Measurements from ENCODE around the gene TAP1. TPM values are rescaled to one million over a fixed set of nuclear protein-coding genes. Genes with fewer than 3 reads are reported as not detected.

The TAP1 gene
- 100 to 1,000 TPM; 136 to 141 TPM for total RNA-seq
- polyA plus RNA-seq = 100 to 1,000 TPM; 300 to 324 TPM

- peak within 1 kb of the TSS; percentile 93 to 98 for H3K4me3 ChIP-seq (ENCODE audit: low read length in 2 of 2)
- H3K9me3 ChIP-seq (ENCODE audit: control insufficient read depth in 1 of 2, low read length in 2 of 2) = no peaks in the 10 kb centered on the region
- H3K4me1 Mint-ChIP-seq = peaks cover 57 to 92% (median 66%) of the 10 kb centered on the region in 4 donors
- H3K4me1 ChIP-seq (ENCODE audit: insufficient read depth, low read length) = peaks cover 76% of the 10 kb centered on the region
- H3K27ac ChIP-seq (ENCODE audit: low read depth, low read length) = peak within 1 kb of the TSS; percentile 100
- no peaks in the 10 kb centered on the region for H3K27me3 Mint-ChIP-seq
- ChIA-PET POLR2A (ENCODE audit: partially characterized antibody) (interaction anchor here (0.9 to 13.7 kb wide), 28 partner anchors 8 to 1150 kb away, joined by 3 to 1160 read pairs (median 5); partner anchors contain the start of genes B3GALT4, BRD2, GPSM3 and HLA-DMA), CTCF (ENCODE audit: partially characterized antibody) (interaction anchor here (0.7 to 9.6 kb wide), 14 partner anchors 10 to 131 kb away, joined by 3 to 480 read pairs (median 4); partner anchors contain the start of genes HLA-DMA, PSMB8 and TAP2)
- DNase-seq = peak; percentile 94 to 98 (median 96)
- peak within 1 kb of the TSS; percentile 98 to 100 (median 99) for H3K4me3 Mint-ChIP-seq
- H3K27me3 ChIP-seq (ENCODE audit: insufficient read depth, low read length) = no peaks in the 10 kb centered on the region
- intact Hi-C loops (cut with micrococcal nuclease) = loop anchor here (1.0 to 10.0 kb wide), 4 partner anchors 9 to 229 kb away; partner anchors contain the start of genes PSMB8 and TAP2
- peak within 1 kb of the TSS; percentile 99 to 100 (median 100) for H3K27ac Mint-ChIP-seq
- no peaks in the 10 kb centered on the region for H3K9me3 Mint-ChIP-seq
- peaks cover 69 to 92% of the 10 kb centered on the region in 2 donors for H3K36me3 Mint-ChIP-seq
- H3K36me3 ChIP-seq (ENCODE audit: insufficient read depth, low read length) = peaks cover 47% of the 10 kb centered on the region
Observed at GRCh38 chr6:32853541-32854375, at the start of gene TAP1, which contains the start of gene PSMB9. TAP1 (minus strand) TSS chr6:32853704; CDS start chr6:32853636, 68 bp downstream. PSMB9 (plus strand) TSS chr6:32854192; CDS start chr6:32854230, 38 bp downstream.

- Histone ChIP-seq H3K4me3 (ENCODE audit: low read length in 2 of 2) (peak overlapping the region; percentile 78 to 90), H3K27me3 (ENCODE audit: insufficient read depth, low read length) (no peaks in the 10 kb centered on the region), H3K4me1 (ENCODE audit: insufficient read depth, low read length) (peaks cover 21% of the 10 kb centered on the region), H3K9me3 (ENCODE audit: control insufficient read depth in 1 of 2, low read length in 2 of 2) (no peaks in the 10 kb centered on the region), H3K27ac (ENCODE audit: low read depth, low read length) (peak overlapping the region; percentile 84), H3K36me3 (ENCODE audit: insufficient read depth, low read length) (no peaks in the 10 kb centered on the region)
- no peak for DNase-seq
- Mint-ChIP-seq H3K36me3 (peaks cover 0 to 7% of the 10 kb centered on the region in 2 donors), H3K4me3 (peak overlapping the region; percentile 99 to 100 (median 100)), H3K4me1 (peaks cover 14 to 45% (median 26%) of the 10 kb centered on the region in 4 donors), H3K27me3 (no peaks in the 10 kb centered on the region), H3K9me3 (no peaks in the 10 kb centered on the region), H3K27ac (peak overlapping the region; percentile 93 to 99 (median 98))
- intact Hi-C loops (cut with micrococcal nuclease) = loop anchor here (2.0 to 10.0 kb wide), 4 partner anchors 50 to 310 kb away; partner anchors contain the start of genes HLA-DMA, HSD17B8, PSMB8 and RING1
- ChIA-PET CTCF (ENCODE audit: partially characterized antibody) (interaction anchor here (0.6 to 6.5 kb wide), 11 partner anchors 9 to 98 kb away, joined by 3 to 50 read pairs (median 4); partner anchors contain the start of genes HLA-DMA and HLA-DMB), POLR2A (ENCODE audit: partially characterized antibody) (interaction anchor here (0.5 to 7.3 kb wide), 16 partner anchors 8 to 479 kb away, joined by 3 to 186 read pairs (median 6); partner anchors contain the start of genes BRD2, HLA-DMA, HLA-DPB1 and PSMB8)
Observed at GRCh38 chr6:32895006-32895345, 41.5 kb upstream of the TAP1 start.

GRCh38 chr6:32894085-32895005 lies 40.8 kb upstream of the TAP1 start:
- Mint-ChIP-seq H3K27me3 (no peaks in the 10 kb centered on the region), H3K4me3 (peak overlapping the region; percentile 99 to 100 (median 100)), H3K4me1 (peaks cover 14 to 45% (median 26%) of the 10 kb centered on the region in 4 donors), H3K36me3 (peaks cover 0 to 7% of the 10 kb centered on the region in 2 donors), H3K9me3 (no peaks in the 10 kb centered on the region), H3K27ac (peak overlapping the region; percentile 93 to 99 (median 98))
- DNase-seq = peak; percentile 91 to 97 (median 91)
- peaks cover 21% of the 10 kb centered on the region for H3K4me1 ChIP-seq (ENCODE audit: insufficient read depth, low read length)
- H3K27me3 ChIP-seq (ENCODE audit: insufficient read depth, low read length) = no peaks in the 10 kb centered on the region
- peak overlapping the region; percentile 78 to 90 for H3K4me3 ChIP-seq (ENCODE audit: low read length in 2 of 2)
- H3K27ac ChIP-seq (ENCODE audit: low read depth, low read length) = peak overlapping the region; percentile 84
- intact Hi-C loops (cut with micrococcal nuclease) = loop anchor here (2.0 to 10.0 kb wide), 4 partner anchors 50 to 310 kb away; partner anchors contain the start of genes HLA-DMA, HSD17B8, PSMB8 and RING1
- no peaks in the 10 kb centered on the region for H3K36me3 ChIP-seq (ENCODE audit: insufficient read depth, low read length)
- ChIA-PET POLR2A (ENCODE audit: partially characterized antibody) (interaction anchor here (0.5 to 7.3 kb wide), 19 partner anchors 9 to 480 kb away, joined by 3 to 186 read pairs (median 6); partner anchors contain the start of genes BRD2, HLA-DMA, HLA-DPB1 and PSMB8), CTCF (ENCODE audit: partially characterized antibody) (interaction anchor here (0.6 to 6.5 kb wide), 15 partner anchors 8 to 99 kb away, joined by 3 to 50 read pairs (median 4); partner anchors contain the start of genes BRD2, HLA-DMA and HLA-DMB)
- no peaks in the 10 kb centered on the region for H3K9me3 ChIP-seq (ENCODE audit: control insufficient read depth in 1 of 2, low read length in 2 of 2)

GRCh38 chr6:32890831-32891230 lies 37.3 kb upstream of the TAP1 start:
- POLR2A ChIA-PET (ENCODE audit: partially characterized antibody) = interaction anchor here (1.9 to 7.3 kb wide), 2 partner anchors 82 to 83 kb away, joined by 8 to 186 read pairs; partner anchors contain the start of gene BRD2

GRCh38 chr6:32889533-32889932 lies 36.0 kb upstream of the TAP1 start:
- ChIA-PET CTCF (ENCODE audit: partially characterized antibody) (interaction anchor here (1.1 to 1.8 kb wide), 3 partner anchors 21 to 95 kb away, joined by 3 to 11 read pairs (median 4); no protein-coding TSS in a partner anchor), POLR2A (ENCODE audit: partially characterized antibody) (interaction anchor here (1.9 kb wide), 1 partner anchor 83 kb away, joined by 8 read pairs; no protein-coding TSS in a partner anchor)
- Mint-ChIP-seq H3K36me3 (peaks cover 0 to 3% of the 10 kb centered on the region in 2 donors), H3K4me1 (peaks cover 1 to 11% (median 5%) of the 10 kb centered on the region in 4 donors), H3K27me3 (no peaks in the 10 kb centered on the region), H3K27ac (peak overlapping the region in 1 of 7 donors; percentile 30), H3K4me3 (no peak overlapping the region), H3K9me3 (no peaks in the 10 kb centered on the region)
- H3K36me3 ChIP-seq (ENCODE audit: insufficient read depth, low read length) = no peaks in the 10 kb centered on the region
- DNase-seq = no peak
- no peaks in the 10 kb centered on the region for H3K4me1 ChIP-seq (ENCODE audit: insufficient read depth, low read length)
- no peak overlapping the region for H3K27ac ChIP-seq (ENCODE audit: low read depth, low read length)
- H3K27me3 ChIP-seq (ENCODE audit: insufficient read depth, low read length) = no peaks in the 10 kb centered on the region
- no peaks in the 10 kb centered on the region for H3K9me3 ChIP-seq (ENCODE audit: control insufficient read depth in 1 of 2, low read length in 2 of 2)
- no peak overlapping the region for H3K4me3 ChIP-seq (ENCODE audit: low read length in 2 of 2)
- intact Hi-C loops (cut with micrococcal nuclease) = loop anchor here (5.0 kb wide), 1 partner anchor 78 kb away; the partner anchor contains the start of gene BRD2

More at GRCh38 chr6:32890831-32891230, 37.3 kb upstream of the TAP1 start:
- no peak for DNase-seq
- Mint-ChIP-seq H3K27me3 (no peaks in the 10 kb centered on the region), H3K4me1 (peaks cover 8 to 24% (median 15%) of the 10 kb centered on the region in 4 donors), H3K9me3 (no peaks in the 10 kb centered on the region), H3K4me3 (no peak overlapping the region), H3K36me3 (peaks cover 0 to 7% of the 10 kb centered on the region in 2 donors), H3K27ac (no peak overlapping the region)
- no peaks in the 10 kb centered on the region for H3K36me3 ChIP-seq (ENCODE audit: insufficient read depth, low read length)
- CTCF ChIA-PET (ENCODE audit: partially characterized antibody) = interaction anchor here (1.1 to 6.5 kb wide), 4 partner anchors 23 to 95 kb away, joined by 3 to 50 read pairs (median 8); no protein-coding TSS in a partner anchor
- H3K27me3 ChIP-seq (ENCODE audit: insufficient read depth, low read length) = no peaks in the 10 kb centered on the region
- intact Hi-C loops (cut with micrococcal nuclease) = loop anchor here (10.0 kb wide), 1 partner anchor 314 kb away; the partner anchor contains the start of genes HSD17B8, RING1, RXRB and SLC39A7
- no peaks in the 10 kb centered on the region for H3K9me3 ChIP-seq (ENCODE audit: control insufficient read depth in 1 of 2, low read length in 2 of 2)
- H3K4me3 ChIP-seq (ENCODE audit: low read length in 2 of 2) = no peak overlapping the region
- H3K4me1 ChIP-seq (ENCODE audit: insufficient read depth, low read length) = peaks cover 10% of the 10 kb centered on the region
- no peak overlapping the region for H3K27ac ChIP-seq (ENCODE audit: low read depth, low read length)

GRCh38 chr6:32888576-32888975 lies 35.1 kb upstream of the TAP1 start:
- Histone ChIP-seq H3K27me3 (ENCODE audit: insufficient read depth, low read length) (no peaks in the 10 kb centered on the region), H3K36me3 (ENCODE audit: insufficient read depth, low read length) (no peaks in the 10 kb centered on the region), H3K27ac (ENCODE audit: low read depth, low read length) (no peak overlapping the region), H3K9me3 (ENCODE audit: control insufficient read depth in 1 of 2, low read length in 2 of 2) (no peaks in the 10 kb centered on the region), H3K4me3 (ENCODE audit: low read length in 2 of 2) (no peak overlapping the region), H3K4me1 (ENCODE audit: insufficient read depth, low read length) (no peaks in the 10 kb centered on the region)
- Mint-ChIP-seq H3K4me3 (no peak overlapping the region), H3K27me3 (no peaks in the 10 kb centered on the region), H3K9me3 (no peaks in the 10 kb centered on the region), H3K36me3 (no peaks in the 10 kb centered on the region), H3K4me1 (peaks cover 0 to 4% (median under 1%) of the 10 kb centered on the region in 4 donors), H3K27ac (no peak overlapping the region)
- ChIA-PET CTCF (ENCODE audit: partially characterized antibody) (interaction anchor here (1.3 to 2.1 kb wide), 2 partner anchors 65 to 96 kb away, joined by 10 to 12 read pairs; partner anchors contain the start of gene HLA-DMA), POLR2A (ENCODE audit: partially characterized antibody) (no interaction called here)
- intact Hi-C loops (cut with micrococcal nuclease) = loop anchor here (5.0 kb wide), 1 partner anchor 79 kb away; the partner anchor contains the start of gene BRD2
- DNase-seq = no peak

Measured in CD4-positive, alpha-beta memory T cell (primary cell).